Hepatocyte (in vitro differentiated cells): ENCODE data around the gene PRKAG2.

Source experiments
- CTCF ChIP-seq: fragments of 200-600 bp; sonication (generic); IDR thresholded peaks from 2 replicates; pipeline ENCODE4 v1.5.1; 2016; ENCODE audit warnings: antibody characterized with exemption, mild to moderate bottlenecking; ENCODE audit not compliant: poor library complexity
- EZH2 ChIP-seq: fragments of 200-600 bp; sonication (generic); IDR thresholded peaks from 2 replicates; pipeline ENCODE4 v1.6.1; 2016; ENCODE audit warnings: antibody characterized with exemption, mild to moderate bottlenecking, borderline replicate concordance
- EZH2phosphoT487 ChIP-seq: fragments of 200-600 bp; sonication (generic); IDR thresholded peaks from one replicate; pipeline ENCODE4 v1.6.1; 2018; ENCODE audit warnings: antibody characterized with exemption, mild to moderate bottlenecking, low read depth, moderate library complexity; ENCODE audit not compliant: unreplicated experiment, severe bottlenecking

DNA sequence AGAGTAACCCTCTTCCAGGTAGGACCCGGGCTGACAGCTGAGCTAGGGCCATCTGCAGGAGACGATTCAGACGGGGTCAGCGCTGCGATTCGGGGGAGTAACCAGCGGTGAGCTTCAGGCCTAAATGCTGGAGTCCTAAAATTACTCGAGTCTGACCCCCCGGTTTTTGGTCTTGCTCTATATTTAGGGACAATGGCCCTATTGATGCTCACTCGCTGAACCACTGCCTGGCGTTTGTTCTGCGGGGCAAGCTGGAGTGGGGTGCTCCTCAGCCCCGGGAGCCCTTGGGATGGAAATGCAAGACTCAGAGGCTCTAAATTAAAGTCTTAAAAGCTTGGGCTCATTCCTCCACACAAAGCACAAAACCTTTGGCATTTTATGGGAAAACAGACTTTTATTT is 120.0 kb downstream of the PRKAG2 start:
- TF ChIP-seq CTCF (no peak), EZH2 (no peak), EZH2phosphoT487 (no peak)
